Stomach (tissue), 9 donors: ENCODE data around the gene TIMM13. TPM values are rescaled to one million over a fixed set of nuclear protein-coding genes. Genes with fewer than 3 reads are reported as not detected.
"Not testable (repeated sequence)": the region's sequence is repeated elsewhere in the genome, so short reads cannot be mapped to it uniquely, and the experiment has no call there.

Source experiments
- DNase-seq, 2 donors: peaks; one replicate each; pipeline versions ENCODE4 v3.0.0 to v3.0.0-alpha.2; 2013 to 2019
- H3K27ac ChIP-seq, 5 donors: fragments of 200-600 bp in 4 of 5; sonication (generic) in 4 of 5; one replicate each; pipeline ENCODE4 v1.5.1; 2013 to 2019; ENCODE audit warnings: mild to moderate bottlenecking in 1 of 5, moderate library complexity in 1 of 5
- H3K27me3 ChIP-seq, 3 donors: fragments of 200-600 bp; sonication (generic); one replicate each; pipeline ENCODE4 v1.5.1; 2017 to 2019; ENCODE audit warnings: mixed run types in 1 of 3
- H3K36me3 ChIP-seq, 4 donors: fragments of 200-600 bp; sonication (generic); 1 replicate in 3 of 4; 2 replicates in 1 of 4; pipeline ENCODE4 v1.5.1; 2016 to 2019
- H3K4me1 ChIP-seq, 4 donors: fragments of 200-600 bp; sonication (generic); one replicate each; pipeline ENCODE4 v1.5.1; 2016 to 2019
- H3K4me3 ChIP-seq, 4 donors: fragments of 200-600 bp; sonication (generic) in 3 of 4; one replicate each; pipeline ENCODE4 v1.5.1; 2016 to 2019; ENCODE audit warnings: mild to moderate bottlenecking in 1 of 4
- H3K9me3 ChIP-seq, 4 donors: fragments of 200-600 bp; sonication (generic); one replicate each; pipeline ENCODE4 v1.5.1; 2016 to 2019
- CTCF ChIP-seq, 7 experiments: fragments of 450-650 bp in 4 of 7; fragments of 200-600 bp in 3 of 7; sonication (generic) in 3 of 7; IDR thresholded peaks; one replicate each; pipeline ENCODE4 v1.5.1; 2016 to 2019; ENCODE audit warnings: antibody characterized with exemption in 7 of 7, control low read depth in 2 of 7, mild to moderate bottlenecking in 1 of 7
- EP300 ChIP-seq: sonication (generic); formaldehyde crosslinking; IDR thresholded peaks from one replicate; pipeline ENCODE4 v1.6.1; 2017; ENCODE audit warnings: antibody characterized with exemption
- POLR2A ChIP-seq, 4 donors: fragments of 450-650 bp; IDR thresholded peaks; one replicate each; pipeline ENCODE4 v1.6.1; 2016; ENCODE audit warnings: antibody characterized with exemption in 4 of 4, control low read depth in 2 of 4, mild to moderate bottlenecking in 1 of 4, moderate library complexity in 1 of 4
- POLR2AphosphoS5 ChIP-seq, 3 donors: sonication (generic); formaldehyde crosslinking; IDR thresholded peaks; one replicate each; pipeline ENCODE4 v1.6.1; 2016; ENCODE audit warnings: antibody characterized with exemption in 3 of 3
- WGBS, 5 donors: extraction: QIAGEN DNeasy Blood & Tissue Kit in 3 of 5; methylation state at CpG; one replicate each; pipeline versions ENCODE4 v1.1.5 to v1.1.7; 2013 to 2018; 5-methylcytosine and 5-hydroxymethylcytosine counted together
- intact Hi-C: fragments of 100-400 bp; cut with DNase I; formaldehyde crosslinking; loops from one replicate; pipeline ENCODE4 v1.15.1; 2023; ENCODE audit warnings: low total_unique reads
- polyA plus RNA-seq, 3 donors: library from polyadenylated mRNA; stranded (reverse); fragments of 200-250 nt; gene quantifications; one replicate each; pipeline ENCODE4 v1.2.3, GENCODE V29; 2013
- total RNA-seq, 5 donors: library from RNA; depleted of rRNA; stranded (reverse); fragments of >200 nt; gene quantifications; one replicate each; pipeline versions ENCODE4 v1.1.0 to v1.2.3, GENCODE V29; 2014 to 2016
- donor health status: healthy with polysubstance abuse.
- donor health status: Bipolar disorder and iron deficiency.
- donor health status: healthy.

Gene TIMM13
- total and polyA plus RNA-seq, 8 donors, result 19.2 to 133 (median 54.5) TPM; not detected in 1

- Histone ChIP-seq H3K27ac (peak overlapping the region in 3 of 5 donors; percentile 41 to 72 (median 64)), H3K27me3 (no peaks in the 10 kb centered on the region), H3K9me3 (no peaks in the 10 kb centered on the region), H3K36me3 (no peaks in the 10 kb centered on the region), H3K4me1 (peaks cover 17 to 30% (median 24%) of the 10 kb centered on the region in 4 donors), H3K4me3 (peak overlapping the region; percentile 59 to 88 (median 71))
- TF ChIP-seq CTCF (IDR thresholded peaks at IDR 0.05) (no peak), POLR2A (IDR thresholded peaks at IDR 0.05) (no peak), EP300 (no peak), POLR2AphosphoS5 (IDR thresholded peaks at IDR 0.05) (no peak)
- intact Hi-C loops, result no loop called here
- DNase-seq, result peak; percentile 34 to 81
- 2 to 4% (median 3%) methylated on average over 43 to 62 of the region's 62 CpGs for WGBS, 5 donors
Observed at GRCh38 chr19:2461751-2462634, 34.6 kb upstream of the TIMM13 start.

GRCh38 chr19:2460245-2460644 is 32.9 kb upstream of the TIMM13 start:
- TF ChIP-seq CTCF (IDR thresholded peaks at IDR 0.05), result no peak
- TF ChIP-seq POLR2A (IDR thresholded peaks at IDR 0.05), result no peak
- TF ChIP-seq POLR2AphosphoS5 (IDR thresholded peaks at IDR 0.05), result no peak
- no peak for TF ChIP-seq EP300

GRCh38 chr19:2458776-2459175 is 31.4 kb upstream of the TIMM13 start:
- H3K36me3 ChIP-seq, H3K27me3 ChIP-seq, H3K9me3 ChIP-seq, H3K4me3 ChIP-seq, intact Hi-C loops, H3K27ac ChIP-seq, DNase-seq: not testable (repeated sequence)
- peaks cover 27 to 50% (median 44%) of the 10 kb centered on the region in 4 donors for H3K4me1 ChIP-seq
- WGBS, 5 donors, result 62 to 79% (median 68%) methylated on average over 10 of the region's 10 CpGs

More at GRCh38 chr19:2460245-2460644, 32.9 kb upstream of the TIMM13 start:
- no peak for DNase-seq
- Histone ChIP-seq H3K4me1 (peaks cover 25 to 41% (median 36%) of the 10 kb centered on the region in 4 donors), H3K4me3 (no peak overlapping the region), H3K27me3 (no peaks in the 10 kb centered on the region), H3K27ac (no peak overlapping the region), H3K9me3 (no peaks in the 10 kb centered on the region), H3K36me3 (no peaks in the 10 kb centered on the region)
- 86 to 100% (median 96%) methylated on average over 1 of the region's 1 CpG for WGBS, 5 donors
- intact Hi-C loops, result no loop called here

GRCh38 chr19:2458054-2458453 is 30.7 kb upstream of the TIMM13 start:
- WGBS, 5 donors, result 85 to 96% (median 92%) methylated on average over 5 of the region's 5 CpGs
- H3K4me3 ChIP-seq, result no peak overlapping the region
- TF ChIP-seq EP300 (no peak), POLR2AphosphoS5 (IDR thresholded peaks at IDR 0.05) (no peak), POLR2A (IDR thresholded peaks at IDR 0.05) (no peak), CTCF (IDR thresholded peaks at IDR 0.05) (no peak)

More at GRCh38 chr19:2458054-2458453, 30.7 kb upstream of the TIMM13 start:
- Histone ChIP-seq H3K9me3 (no peaks in the 10 kb centered on the region), H3K27me3 (no peaks in the 10 kb centered on the region), H3K36me3 (no peaks in the 10 kb centered on the region), H3K27ac (no peak overlapping the region), H3K4me1 (peaks cover 27 to 47% (median 44%) of the 10 kb centered on the region in 4 donors)
- intact Hi-C loops, result no loop called here
- DNase-seq, result no peak
